ENCODE measurements around the gene C5AR2. TPM values are rescaled to one million over a fixed set of nuclear protein-coding genes. Genes with fewer than 3 reads are reported as not detected.

C5AR2 gene
- total RNA-seq, 1 donor from 2014 or later: not detected

GRCh38 chr19:47303966-47304365, 28.0 kb upstream of the C5AR2 start:
- no peak overlapping the region for H3K4me3 Mint-ChIP-seq
- peaks cover 6% of the 10 kb centered on the region for H3K27me3 Mint-ChIP-seq
- H3K27ac Mint-ChIP-seq: no peak overlapping the region
- no peaks in the 10 kb centered on the region for H3K36me3 Mint-ChIP-seq
- TF ChIP-seq CTCF (conservative IDR thresholded peaks at IDR 0.05): no peak
- DNase-seq (ENCODE audit: extremely low spot score, unreplicated experiment): no peak
- H3K9me3 Mint-ChIP-seq: peaks cover 5% of the 10 kb centered on the region
- peaks cover 3% of the 10 kb centered on the region for H3K4me1 Mint-ChIP-seq (ENCODE audit: unreplicated experiment)

GRCh38 chr19:47305309-47305751, 26.6 kb upstream of the C5AR2 start:
- Mint-ChIP-seq H3K27me3 (peaks cover 8% of the 10 kb centered on the region), H3K4me3 (peak overlapping the region; percentile 58), H3K27ac (peak overlapping the region; percentile 57), H3K36me3 (no peaks in the 10 kb centered on the region), H3K9me3 (peaks cover 5% of the 10 kb centered on the region), H3K4me1 (ENCODE audit: unreplicated experiment) (peaks cover 3% of the 10 kb centered on the region)
- TF ChIP-seq CTCF (conservative IDR thresholded peaks at IDR 0.05): peak; percentile 97
- DNase-seq (ENCODE audit: extremely low spot score, unreplicated experiment): peak; percentile 78

- no peak for DNase-seq (ENCODE audit: extremely low spot score, unreplicated experiment)
- H3K9me3 Mint-ChIP-seq: peaks cover 5% of the 10 kb centered on the region
- peaks cover 15% of the 10 kb centered on the region for H3K27me3 Mint-ChIP-seq
- no peak for TF ChIP-seq CTCF (conservative IDR thresholded peaks at IDR 0.05)
- H3K4me3 Mint-ChIP-seq: no peak overlapping the region
- H3K4me1 Mint-ChIP-seq (ENCODE audit: unreplicated experiment): peaks cover 3% of the 10 kb centered on the region
- H3K36me3 Mint-ChIP-seq: no peaks in the 10 kb centered on the region
- no peak overlapping the region for H3K27ac Mint-ChIP-seq
These were observed 25.7 kb upstream of the C5AR2 start for GRCh38 chr19:47306303-47306702.

- Mint-ChIP-seq H3K27me3 (peaks cover 15% of the 10 kb centered on the region), H3K9me3 (peaks cover 5% of the 10 kb centered on the region), H3K36me3 (no peaks in the 10 kb centered on the region), H3K27ac (peak overlapping the region; percentile 69), H3K4me3 (no peak overlapping the region), H3K4me1 (ENCODE audit: unreplicated experiment) (peaks cover 3% of the 10 kb centered on the region)
- TF ChIP-seq CTCF (conservative IDR thresholded peaks at IDR 0.05): no peak
- DNase-seq (ENCODE audit: extremely low spot score, unreplicated experiment): no peak
These were observed 22.9 kb upstream of the C5AR2 start for GRCh38 chr19:47309038-47309437.

- H3K4me3 Mint-ChIP-seq: no peak within 1 kb of the TSS
These were observed 22.4 kb upstream of the C5AR2 start, which contains the start of gene C5AR1 for GRCh38 chr19:47309608-47310007. Gene C5AR1 (plus strand): TSS chr19:47309861. CDS start chr19:47309896, 35 bp downstream.

More at GRCh38 chr19:47309608-47310007, 22.4 kb upstream of the C5AR2 start, which contains the start of gene C5AR1:
- peaks cover 5% of the 10 kb centered on the region for H3K9me3 Mint-ChIP-seq
- H3K27me3 Mint-ChIP-seq: peaks cover 15% of the 10 kb centered on the region
- H3K4me1 Mint-ChIP-seq (ENCODE audit: unreplicated experiment): peaks cover 3% of the 10 kb centered on the region
- DNase-seq (ENCODE audit: extremely low spot score, unreplicated experiment): no peak
- TF ChIP-seq CTCF (conservative IDR thresholded peaks at IDR 0.05): no peak
- H3K36me3 Mint-ChIP-seq: no peaks in the 10 kb centered on the region
- peak within 1 kb of the TSS; percentile 75 for H3K27ac Mint-ChIP-seq
